GM18508 (cell line): ENCODE results near the gene WDR41.
"Not testable (repeated sequence)": the region's sequence is repeated elsewhere in the genome, so short reads cannot be mapped to it uniquely, and the experiment has no call there.

Source experiments
- ATAC-seq: cut with Tn5 transposase; IDR thresholded peaks from one replicate; pipeline ENCODE4 v1.9.1; 2021; ENCODE audit warnings: moderate number of reproducible peaks; ENCODE audit not compliant: insufficient read depth, unreplicated experiment

The WDR41 gene

GRCh38 chr5:77413049-77413448 lies 79.1 kb downstream of the WDR41 start:
- no peak for ATAC-seq

- no peak for ATAC-seq
Measured at GRCh38 chr5:77409870-77410621, 82.1 kb downstream of the WDR41 start.

GRCh38 chr5:77407152-77407551 lies 85.0 kb downstream of the WDR41 start:
- no peak for ATAC-seq

- ATAC-seq, result no peak
Measured at GRCh38 chr5:77402796-77403195, 89.3 kb downstream of the WDR41 start.

- ATAC-seq, result no peak
Measured at GRCh38 chr5:77400645-77401044, 91.5 kb downstream of the WDR41 start.

GRCh38 chr5:77398896-77399295 lies 93.2 kb downstream of the WDR41 start:
- no peak for ATAC-seq

GRCh38 chr5:77398458-77398857 lies 93.7 kb downstream of the WDR41 start:
- no peak for ATAC-seq

- ATAC-seq, result no peak
Measured at GRCh38 chr5:77397686-77398292, 94.3 kb downstream of the WDR41 start.

GRCh38 chr5:77396017-77396416 lies 96.1 kb downstream of the WDR41 start:
- no peak for ATAC-seq

- ATAC-seq, result no peak
Measured at GRCh38 chr5:77394064-77394715, 97.9 kb downstream of the WDR41 start.

GRCh38 chr5:77391240-77391765 lies 100.8 kb downstream of the WDR41 start:
- ATAC-seq, result no peak

GRCh38 chr5:77390795-77391194 lies 101.3 kb downstream of the WDR41 start:
- no peak for ATAC-seq

- no peak for ATAC-seq
Measured at GRCh38 chr5:77390221-77390620, 101.9 kb downstream of the WDR41 start.

GRCh38 chr5:77389746-77390145 lies 102.4 kb downstream of the WDR41 start:
- ATAC-seq, result no peak

- not testable (repeated sequence) for ATAC-seq
Measured at GRCh38 chr5:77386340-77386739, 105.8 kb downstream of the WDR41 start.

- ATAC-seq, result not testable (repeated sequence)
Measured at GRCh38 chr5:77383336-77383735, 108.8 kb downstream of the WDR41 start.
